OCI-LY7 (cell line): Measurements from ENCODE around the gene CCDC3. TPM values are rescaled to one million over a fixed set of nuclear protein-coding genes. Genes with fewer than 3 reads are reported as not detected.
"Not testable (repeated sequence)": the region's sequence is repeated elsewhere in the genome, so short reads cannot be mapped to it uniquely, and the experiment has no call there.

Experiments used
- BruUV-seq: library from RNA; stranded (reverse); fragments of 400-500 nt; replicated peaks from 2 replicates; lab custom pipeline; 2021; lab: Mats Ljungman, UMichigan
- CTCF ChIA-PET: fragments of 300-600 bp; sonication (Branson Sonifier 250); formaldehyde crosslinking; loops from one replicate; lab custom pipeline; 2022; ENCODE audit warnings: antibody characterized with exemption; ENCODE audit not compliant: unreplicated experiment; lab: Charles Lee
- POLR2A ChIA-PET: fragments of 300-600 bp; sonication (Branson Sonifier 250); formaldehyde crosslinking; loops from one replicate; lab custom pipeline; 2022; ENCODE audit warnings: antibody characterized with exemption; lab: Charles Lee
- DNase-seq: peaks from one replicate; pipeline ENCODE4 v3.0.0-alpha.2; 2015; ENCODE audit warnings: low spot score
- H2AFZ ChIP-seq: fragments of 200-600 bp; sonication (generic), shearing (Covaris generic); 2 replicates; pipeline ENCODE4 v1.6.1; 2014; ENCODE audit warnings: mild to moderate bottlenecking, antibody characterized with exemption, low read length, moderate library complexity
- H3K27ac ChIP-seq: fragments of 200-600 bp; sonication (generic); 2 replicates; pipeline ENCODE4 v1.5.1; 2014; ENCODE audit warnings: mixed run types, low read depth, mild to moderate bottlenecking, moderate library complexity, low read length, inconsistent platforms; ENCODE audit not compliant: poor library complexity, severe bottlenecking
- H3K36me3 ChIP-seq: fragments of 200-600 bp; sonication (generic); 2 replicates; pipeline ENCODE4 v1.6.1; 2014; ENCODE audit warnings: mild to moderate bottlenecking, antibody characterized with exemption, low read length, moderate library complexity, mixed read lengths; ENCODE audit not compliant: insufficient read depth
- H3K4me1 ChIP-seq: fragments of 200-600 bp; sonication (generic); 2 replicates; pipeline ENCODE4 v1.5.1; 2014; ENCODE audit warnings: mild to moderate bottlenecking, low read length; ENCODE audit not compliant: insufficient read depth, poor library complexity, severe bottlenecking
- H3K4me2 ChIP-seq: fragments of 200-600 bp; sonication (generic); 2 replicates; pipeline ENCODE4 v1.6.1; 2014; ENCODE audit warnings: mild to moderate bottlenecking, low read length
- H3K4me3 ChIP-seq: fragments of 200-600 bp; sonication (generic); 2 replicates; pipeline ENCODE4 v1.5.1; 2014; ENCODE audit warnings: mild to moderate bottlenecking, low read depth, low read length; ENCODE audit not compliant: poor library complexity, severe bottlenecking
- H3K79me2 ChIP-seq: fragments of 200-600 bp; sonication (generic); 2 replicates; pipeline ENCODE4 v1.6.1; 2016; ENCODE audit warnings: low read depth, mild to moderate bottlenecking, low read length, moderate library complexity, mixed read lengths; ENCODE audit not compliant: insufficient read depth
- H3K9me2 ChIP-seq: fragments of 200-600 bp; sonication (generic); 2 replicates; pipeline ENCODE4 v1.6.1; 2016; ENCODE audit warnings: mild to moderate bottlenecking, low read length, mixed read lengths; ENCODE audit not compliant: insufficient read depth
- H3K9me3 ChIP-seq: fragments of 200-600 bp; sonication (generic); 2 replicates; pipeline ENCODE4 v1.6.1; 2014; ENCODE audit warnings: mild to moderate bottlenecking, mixed run types, low read length, mixed read lengths
- H4K20me1 ChIP-seq: fragments of 200-600 bp; sonication (generic); 2 replicates; pipeline ENCODE4 v1.6.1; 2014; ENCODE audit warnings: mild to moderate bottlenecking, antibody characterized with exemption, low read length, moderate library complexity, mixed read lengths; ENCODE audit not compliant: insufficient read depth
- EZH2phosphoT487 ChIP-seq: fragments of 200-600 bp; sonication (generic); IDR thresholded peaks from 2 replicates; pipeline ENCODE4 v1.6.1; 2018; ENCODE audit warnings: low read depth, borderline replicate concordance, mild to moderate bottlenecking, mixed run types, antibody characterized with exemption, low read length, moderate library complexity, mixed read lengths
- intact Hi-C: fragments of 100-400 bp; cut with micrococcal nuclease; formaldehyde crosslinking; loops from one replicate; pipeline ENCODE4 v1.10.0; 2022; ENCODE audit not compliant: unreplicated experiment
- total RNA-seq, 2 experiments: library from RNA; depleted of rRNA in 1 of 2; stranded (reverse); fragments of >200 nt in 1 of 2; shearing (Covaris generic) in 1 of 2; gene quantifications; 2 replicates each; pipeline ENCODE4 v1.2.3, GENCODE V29; 2014 to 2022
- TF ChIP-seq, protein P1 (sequence below): fragments of 200-600 bp; sonication (generic); conservative IDR thresholded peaks from 2 replicates; pipeline ENCODE4 v1.5.1; 2014; ENCODE audit warnings: mild to moderate bottlenecking, antibody characterized with exemption, low read length, moderate library complexity, mixed read lengths

Gene CCDC3
- total RNA-seq, 2 experiments from 2014 or later = not detected

DNA sequence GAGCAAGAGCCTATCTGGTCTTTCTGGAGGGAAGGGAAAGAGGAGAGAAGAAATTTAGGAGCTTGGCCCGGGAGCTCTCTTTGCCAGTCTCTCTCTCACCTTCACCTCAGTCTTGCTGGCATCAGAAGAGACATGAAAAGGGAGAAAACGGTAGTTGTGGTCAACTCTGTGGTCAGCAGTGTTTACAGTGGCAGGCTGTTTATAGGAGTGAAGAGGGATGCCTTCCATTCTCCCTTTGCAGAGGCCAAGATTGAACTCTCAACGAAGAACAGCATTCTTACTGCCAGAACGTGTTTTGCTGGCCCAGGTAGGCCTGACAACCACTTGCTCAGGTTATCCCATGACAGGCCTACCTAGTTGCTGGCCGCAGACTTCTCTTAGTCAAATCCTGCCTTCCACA, 133.3 kb downstream of the CCDC3 start:
- ChIA-PET CTCF (no interaction called here), POLR2A (no interaction called here)
- DNase-seq = no peak
- Histone ChIP-seq H3K4me3 (no peak overlapping the region), H4K20me1 (no peaks in the 10 kb centered on the region), H2AFZ (no peak overlapping the region), H3K9me3 (no peaks in the 10 kb centered on the region), H3K79me2 (no peaks in the 10 kb centered on the region), H3K36me3 (no peaks in the 10 kb centered on the region), H3K4me2 (no peak overlapping the region), H3K9me2 (no peaks in the 10 kb centered on the region), H3K4me1 (no peaks in the 10 kb centered on the region), H3K27ac (no peak overlapping the region)
- intact Hi-C loops = no loop called here
- TF ChIP-seq EZH2phosphoT487 = no peak
- TF ChIP-seq, protein P1, sequence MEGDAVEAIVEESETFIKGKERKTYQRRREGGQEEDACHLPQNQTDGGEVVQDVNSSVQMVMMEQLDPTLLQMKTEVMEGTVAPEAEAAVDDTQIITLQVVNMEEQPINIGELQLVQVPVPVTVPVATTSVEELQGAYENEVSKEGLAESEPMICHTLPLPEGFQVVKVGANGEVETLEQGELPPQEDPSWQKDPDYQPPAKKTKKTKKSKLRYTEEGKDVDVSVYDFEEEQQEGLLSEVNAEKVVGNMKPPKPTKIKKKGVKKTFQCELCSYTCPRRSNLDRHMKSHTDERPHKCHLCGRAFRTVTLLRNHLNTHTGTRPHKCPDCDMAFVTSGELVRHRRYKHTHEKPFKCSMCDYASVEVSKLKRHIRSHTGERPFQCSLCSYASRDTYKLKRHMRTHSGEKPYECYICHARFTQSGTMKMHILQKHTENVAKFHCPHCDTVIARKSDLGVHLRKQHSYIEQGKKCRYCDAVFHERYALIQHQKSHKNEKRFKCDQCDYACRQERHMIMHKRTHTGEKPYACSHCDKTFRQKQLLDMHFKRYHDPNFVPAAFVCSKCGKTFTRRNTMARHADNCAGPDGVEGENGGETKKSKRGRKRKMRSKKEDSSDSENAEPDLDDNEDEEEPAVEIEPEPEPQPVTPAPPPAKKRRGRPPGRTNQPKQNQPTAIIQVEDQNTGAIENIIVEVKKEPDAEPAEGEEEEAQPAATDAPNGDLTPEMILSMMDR = no peak
- no TSS peak for BruUV-seq

DNA sequence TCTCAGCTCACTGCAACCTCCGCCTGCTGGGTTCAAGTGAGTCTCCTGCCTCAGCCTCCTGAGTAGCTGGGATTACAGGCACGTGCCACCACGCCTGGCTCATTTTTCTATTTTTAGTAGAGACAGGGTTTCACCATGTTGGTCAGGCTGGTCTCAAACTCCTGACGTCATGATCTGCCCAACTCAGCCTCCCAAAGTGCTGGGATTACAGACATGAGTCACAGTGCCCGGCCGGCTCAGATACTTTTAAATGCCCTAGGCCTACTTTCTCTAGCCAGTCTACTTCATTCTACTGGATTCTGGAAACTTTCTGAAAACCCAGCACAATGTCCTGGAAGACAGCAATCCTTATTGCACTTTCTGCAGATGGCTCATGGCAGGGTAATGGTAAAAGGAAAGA, 136.0 kb downstream of the CCDC3 start:
- H2AFZ ChIP-seq, intact Hi-C loops, H4K20me1 ChIP-seq, H3K9me2 ChIP-seq, H3K36me3 ChIP-seq, H3K4me1 ChIP-seq, BruUV-seq, H3K4me3 ChIP-seq, H3K79me2 ChIP-seq, CTCF ChIA-PET, H3K27ac ChIP-seq, DNase-seq, H3K4me2 ChIP-seq, H3K9me3 ChIP-seq: not testable (repeated sequence)
- POLR2A ChIA-PET = interaction anchor here (0.7 kb wide), 1 partner anchor 19 kb away, joined by 5 read pairs; no protein-coding TSS in a partner anchor

DNA sequence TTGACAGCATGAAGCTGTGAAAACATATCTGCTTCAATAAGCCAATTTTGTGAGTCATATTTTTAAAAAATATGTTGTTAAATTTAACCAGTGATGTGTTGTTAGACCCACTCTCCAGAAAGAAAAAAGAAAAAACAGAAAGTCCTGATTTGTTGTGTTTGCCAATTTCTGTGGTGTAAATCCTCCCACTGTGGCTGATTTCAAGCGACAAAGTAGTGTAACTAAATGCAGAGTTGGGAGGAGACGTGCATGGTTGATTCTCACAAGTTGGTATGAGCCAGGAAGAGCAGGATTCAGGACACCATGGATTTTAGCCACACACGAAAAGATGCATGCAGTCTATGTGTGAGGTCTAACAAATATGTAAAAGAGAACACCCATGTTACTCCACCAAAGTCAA, 139.1 kb downstream of the CCDC3 start:
- H4K20me1 ChIP-seq = no peaks in the 10 kb centered on the region
- H3K9me2 ChIP-seq = no peaks in the 10 kb centered on the region
- H3K4me1 ChIP-seq = peaks cover 5% of the 10 kb centered on the region
- H2AFZ ChIP-seq = no peak overlapping the region
- no peak overlapping the region for H3K27ac ChIP-seq
- ChIA-PET CTCF (no interaction called here), POLR2A (no interaction called here)
- DNase-seq = no peak
- intact Hi-C loops = no loop called here
- H3K4me2 ChIP-seq = no peak overlapping the region
- TF ChIP-seq, protein P1 = no peak
- TF ChIP-seq EZH2phosphoT487 = no peak
- H3K4me3 ChIP-seq = no peak overlapping the region
- BruUV-seq = no TSS peak
- no peaks in the 10 kb centered on the region for H3K36me3 ChIP-seq
- no peaks in the 10 kb centered on the region for H3K9me3 ChIP-seq
- H3K79me2 ChIP-seq = no peaks in the 10 kb centered on the region
